Measurements from ENCODE around the gene ST3GAL2. TPM values are rescaled to one million over a fixed set of nuclear protein-coding genes. Genes with fewer than 3 reads are reported as not detected.
A peak's percentile ranks its signal among the peaks of the same experiment; 100 is the strongest.
"Not testable (repeated sequence)": the region's sequence is repeated elsewhere in the genome, so short reads cannot be mapped to it uniquely, and the experiment has no call there.

Gene ST3GAL2
- total RNA-seq, 1 donor from 2014 or later: 24.5 TPM

GRCh38 chr16:70378869-70379493 lies 59.9 kb downstream of the ST3GAL2 start:
- H3K27me3 ChIP-seq (ENCODE audit: control insufficient read depth in 3 of 3, insufficient read depth in 3 of 3, low read length in 3 of 3): no peaks in the 10 kb centered on the region
- H3K9ac ChIP-seq (ENCODE audit: low read depth in 1 of 3, low read length in 3 of 3): no peak overlapping the region
- peaks cover 8 to 16% (median 11%) of the 10 kb centered on the region in 3 donors for H3K36me3 ChIP-seq (ENCODE audit: control insufficient read depth in 3 of 3, insufficient read depth in 3 of 3, low read length in 3 of 3)
- H3K4me1 ChIP-seq (ENCODE audit: control insufficient read depth in 3 of 3, insufficient read depth in 3 of 3, low read length in 3 of 3): peaks cover 19 to 33% (median 19%) of the 10 kb centered on the region in 3 donors
- H3K27ac ChIP-seq (ENCODE audit: low read depth, low read length): no peak overlapping the region
- H3K4me3 ChIP-seq (ENCODE audit: low read length in 3 of 3): no peak overlapping the region
- no peaks in the 10 kb centered on the region for H3K9me3 ChIP-seq (ENCODE audit: control insufficient read depth in 3 of 3, low read length in 3 of 3)

- no peak overlapping the region for H3K27ac ChIP-seq (ENCODE audit: low read depth, low read length)
- no peak overlapping the region for H3K9ac ChIP-seq (ENCODE audit: low read depth in 1 of 3, low read length in 3 of 3)
- no peak overlapping the region for H3K4me3 ChIP-seq (ENCODE audit: low read length in 3 of 3)
- H3K27me3 ChIP-seq (ENCODE audit: control insufficient read depth in 3 of 3, insufficient read depth in 3 of 3, low read length in 3 of 3): no peaks in the 10 kb centered on the region
- no peaks in the 10 kb centered on the region for H3K9me3 ChIP-seq (ENCODE audit: control insufficient read depth in 3 of 3, low read length in 3 of 3)
- peaks cover 6 to 17% (median 14%) of the 10 kb centered on the region in 3 donors for H3K36me3 ChIP-seq (ENCODE audit: control insufficient read depth in 3 of 3, insufficient read depth in 3 of 3, low read length in 3 of 3)
- peaks cover 19 to 33% (median 19%) of the 10 kb centered on the region in 3 donors for H3K4me1 ChIP-seq (ENCODE audit: control insufficient read depth in 3 of 3, insufficient read depth in 3 of 3, low read length in 3 of 3)
Observed at GRCh38 chr16:70377782-70378181, 61.1 kb downstream of the ST3GAL2 start.

- Histone ChIP-seq H3K36me3 (ENCODE audit: control insufficient read depth in 3 of 3, insufficient read depth in 3 of 3, low read length in 3 of 3) (peaks cover 15 to 23% (median 20%) of the 10 kb centered on the region in 3 donors), H3K4me3 (ENCODE audit: low read length in 3 of 3) (no peak overlapping the region), H3K9ac (ENCODE audit: low read depth in 1 of 3, low read length in 3 of 3) (peak overlapping the region in 2 of 3 donors; percentile 3 to 70), H3K27me3 (ENCODE audit: control insufficient read depth in 3 of 3, insufficient read depth in 3 of 3, low read length in 3 of 3) (no peaks in the 10 kb centered on the region), H3K27ac (ENCODE audit: low read depth, low read length) (peak overlapping the region; percentile 51), H3K4me1 (ENCODE audit: control insufficient read depth in 3 of 3, insufficient read depth in 3 of 3, low read length in 3 of 3) (peaks cover 13 to 28% (median 15%) of the 10 kb centered on the region in 3 donors), H3K9me3 (ENCODE audit: control insufficient read depth in 3 of 3, low read length in 3 of 3) (no peaks in the 10 kb centered on the region)
Observed at GRCh38 chr16:70375636-70376611, 63.0 kb downstream of the ST3GAL2 start.

DNA sequence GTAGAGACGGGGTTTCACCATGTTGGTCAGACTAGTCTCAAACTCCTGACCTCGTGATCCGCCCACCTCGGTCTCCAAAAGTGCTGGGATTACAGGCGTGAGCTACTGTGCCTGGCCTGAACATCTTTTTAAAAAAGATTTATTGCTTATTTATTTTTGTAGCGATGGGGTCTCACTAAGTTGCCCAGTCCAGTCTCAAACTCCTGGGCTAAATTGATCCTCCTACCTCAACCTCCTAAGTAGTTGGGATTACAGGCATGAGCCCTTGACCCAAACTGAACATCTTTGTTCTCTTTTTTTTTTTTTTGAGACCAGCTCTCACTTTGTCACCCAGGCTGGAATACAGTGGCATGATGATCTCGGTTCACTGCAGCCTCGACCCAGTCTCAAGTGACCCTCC lies 64.7 kb downstream of the ST3GAL2 start:
- H3K4me3 ChIP-seq (ENCODE audit: low read length in 3 of 3): no peak overlapping the region
- H3K27ac ChIP-seq (ENCODE audit: low read depth, low read length): no peak overlapping the region
- peaks cover 16 to 27% (median 25%) of the 10 kb centered on the region in 3 donors for H3K36me3 ChIP-seq (ENCODE audit: control insufficient read depth in 3 of 3, insufficient read depth in 3 of 3, low read length in 3 of 3)
- no peaks in the 10 kb centered on the region for H3K9me3 ChIP-seq (ENCODE audit: control insufficient read depth in 3 of 3, low read length in 3 of 3)
- H3K4me1 ChIP-seq (ENCODE audit: control insufficient read depth in 3 of 3, insufficient read depth in 3 of 3, low read length in 3 of 3): peaks cover 10 to 16% (median 11%) of the 10 kb centered on the region in 3 donors
- no peak overlapping the region for H3K9ac ChIP-seq (ENCODE audit: low read depth in 1 of 3, low read length in 3 of 3)
- H3K27me3 ChIP-seq (ENCODE audit: control insufficient read depth in 3 of 3, insufficient read depth in 3 of 3, low read length in 3 of 3): no peaks in the 10 kb centered on the region

- Histone ChIP-seq H3K27ac (ENCODE audit: low read depth, low read length) (no peak overlapping the region), H3K9me3 (ENCODE audit: control insufficient read depth in 3 of 3, low read length in 3 of 3) (no peaks in the 10 kb centered on the region), H3K36me3 (ENCODE audit: control insufficient read depth in 3 of 3, insufficient read depth in 3 of 3, low read length in 3 of 3) (peaks cover 19 to 30% (median 28%) of the 10 kb centered on the region in 3 donors), H3K9ac (ENCODE audit: low read depth in 1 of 3, low read length in 3 of 3) (no peak overlapping the region), H3K27me3 (ENCODE audit: control insufficient read depth in 3 of 3, insufficient read depth in 3 of 3, low read length in 3 of 3) (no peaks in the 10 kb centered on the region), H3K4me3 (ENCODE audit: low read length in 3 of 3) (no peak overlapping the region), H3K4me1 (ENCODE audit: control insufficient read depth in 3 of 3, insufficient read depth in 3 of 3, low read length in 3 of 3) (peaks cover 10 to 13% (median 10%) of the 10 kb centered on the region in 3 donors)
Observed at GRCh38 chr16:70372921-70373728, 65.8 kb downstream of the ST3GAL2 start.

DNA sequence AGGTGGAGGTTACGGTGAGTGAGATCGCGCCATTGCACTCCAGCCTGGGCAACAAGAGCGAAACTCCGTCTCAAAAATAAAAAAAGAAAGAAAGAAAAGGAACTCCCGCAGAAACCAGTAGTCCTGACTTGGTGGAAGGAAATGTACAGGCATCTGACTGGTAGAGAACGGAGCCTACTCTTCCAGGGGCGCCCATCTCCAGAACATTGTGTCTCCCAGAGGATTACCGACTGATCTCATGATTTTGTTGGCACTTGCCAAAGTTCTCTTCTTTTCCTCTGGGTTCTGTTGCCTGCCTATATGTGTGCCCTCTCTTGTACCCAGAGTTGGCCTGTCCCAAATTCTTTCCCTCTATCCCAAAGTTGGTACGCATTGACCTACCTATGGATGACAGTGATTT lies 68.0 kb downstream of the ST3GAL2 start:
- Histone ChIP-seq H3K4me1 (ENCODE audit: control insufficient read depth in 3 of 3, insufficient read depth in 3 of 3, low read length in 3 of 3) (peaks cover 5 to 9% (median 8%) of the 10 kb centered on the region in 3 donors), H3K9me3 (ENCODE audit: control insufficient read depth in 3 of 3, low read length in 3 of 3) (no peaks in the 10 kb centered on the region), H3K4me3 (ENCODE audit: low read length in 3 of 3) (no peak overlapping the region), H3K27me3 (ENCODE audit: control insufficient read depth in 3 of 3, insufficient read depth in 3 of 3, low read length in 3 of 3) (no peaks in the 10 kb centered on the region), H3K27ac (ENCODE audit: low read depth, low read length) (no peak overlapping the region), H3K9ac (ENCODE audit: low read depth in 1 of 3, low read length in 3 of 3) (no peak overlapping the region), H3K36me3 (ENCODE audit: control insufficient read depth in 3 of 3, insufficient read depth in 3 of 3, low read length in 3 of 3) (peaks cover 29 to 40% (median 37%) of the 10 kb centered on the region in 3 donors)

- H3K36me3 ChIP-seq (ENCODE audit: control insufficient read depth in 3 of 3, insufficient read depth in 3 of 3, low read length in 3 of 3): peaks cover 36 to 48% (median 43%) of the 10 kb centered on the region in 3 donors
- not testable (repeated sequence) for H3K4me3 ChIP-seq (ENCODE audit: low read length in 3 of 3); H3K9me3 ChIP-seq (ENCODE audit: control insufficient read depth in 3 of 3, low read length in 3 of 3); H3K27me3 ChIP-seq (ENCODE audit: control insufficient read depth in 3 of 3, insufficient read depth in 3 of 3, low read length in 3 of 3); H3K9ac ChIP-seq (ENCODE audit: low read depth in 1 of 3, low read length in 3 of 3); H3K27ac ChIP-seq (ENCODE audit: low read depth, low read length); H3K4me1 ChIP-seq (ENCODE audit: control insufficient read depth in 3 of 3, insufficient read depth in 3 of 3, low read length in 3 of 3)
Observed at GRCh38 chr16:70370145-70370544, 68.8 kb downstream of the ST3GAL2 start.

DNA sequence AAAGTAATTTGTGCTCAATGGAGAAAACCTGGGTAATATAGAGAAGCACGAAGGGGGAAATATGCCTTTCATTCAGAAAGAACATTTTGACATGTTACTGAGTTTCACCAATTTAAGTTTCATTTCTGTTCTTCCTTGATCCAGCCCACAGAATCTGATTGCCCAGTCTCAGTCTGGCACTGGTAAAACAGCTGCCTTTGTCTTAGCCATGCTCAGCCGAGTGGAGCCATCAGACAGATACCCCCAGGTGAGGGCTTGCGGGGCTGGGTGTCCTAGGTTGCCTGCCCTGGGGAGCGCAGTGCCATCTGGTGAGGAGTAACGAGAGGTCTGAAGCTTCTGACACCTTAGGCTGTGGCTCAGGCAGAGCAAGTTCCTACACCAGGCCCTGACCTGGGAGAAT lies 74.5 kb downstream of the ST3GAL2 start:
- Histone ChIP-seq H3K36me3 (ENCODE audit: control insufficient read depth in 3 of 3, insufficient read depth in 3 of 3, low read length in 3 of 3) (peaks cover 55 to 60% (median 58%) of the 10 kb centered on the region in 3 donors), H3K4me3 (ENCODE audit: low read length in 3 of 3) (no peak overlapping the region), H3K27ac (ENCODE audit: low read depth, low read length) (no peak overlapping the region), H3K27me3 (ENCODE audit: control insufficient read depth in 3 of 3, insufficient read depth in 3 of 3, low read length in 3 of 3) (no peaks in the 10 kb centered on the region), H3K9me3 (ENCODE audit: control insufficient read depth in 3 of 3, low read length in 3 of 3) (no peaks in the 10 kb centered on the region), H3K9ac (ENCODE audit: low read depth in 1 of 3, low read length in 3 of 3) (no peak overlapping the region), H3K4me1 (ENCODE audit: control insufficient read depth in 3 of 3, insufficient read depth in 3 of 3, low read length in 3 of 3) (peaks cover 0 to 3% (median 0%) of the 10 kb centered on the region in 3 donors)

DNA sequence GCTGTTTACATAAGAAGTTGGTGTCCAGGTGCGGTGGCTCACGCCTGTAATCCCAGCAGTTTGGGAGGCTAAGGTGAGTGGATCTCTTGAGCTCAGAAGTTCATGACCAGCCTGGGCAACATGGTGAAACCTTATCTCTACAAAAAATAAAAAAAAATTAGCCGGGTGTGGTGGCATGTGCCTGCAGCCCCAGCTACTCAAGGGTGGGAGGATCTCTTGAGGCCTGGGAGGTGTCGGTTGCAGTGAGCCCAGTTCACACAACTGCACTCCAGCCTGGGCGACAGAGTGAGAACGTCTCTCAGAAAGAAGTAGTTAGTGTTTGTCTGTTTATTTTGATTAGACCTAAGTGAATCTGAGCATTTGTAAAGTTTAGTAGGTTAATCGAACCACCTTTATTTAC lies 79.3 kb downstream of the ST3GAL2 start:
- peaks cover 51 to 59% (median 58%) of the 10 kb centered on the region in 3 donors for H3K36me3 ChIP-seq (ENCODE audit: control insufficient read depth in 3 of 3, insufficient read depth in 3 of 3, low read length in 3 of 3)
- H3K27ac ChIP-seq (ENCODE audit: low read depth, low read length): no peak overlapping the region
- peaks cover 0 to 3% (median 0%) of the 10 kb centered on the region in 3 donors for H3K4me1 ChIP-seq (ENCODE audit: control insufficient read depth in 3 of 3, insufficient read depth in 3 of 3, low read length in 3 of 3)
- H3K9me3 ChIP-seq (ENCODE audit: control insufficient read depth in 3 of 3, low read length in 3 of 3): no peaks in the 10 kb centered on the region
- no peak overlapping the region for H3K4me3 ChIP-seq (ENCODE audit: low read length in 3 of 3)
- H3K9ac ChIP-seq (ENCODE audit: low read depth in 1 of 3, low read length in 3 of 3): no peak overlapping the region
- no peaks in the 10 kb centered on the region for H3K27me3 ChIP-seq (ENCODE audit: control insufficient read depth in 3 of 3, insufficient read depth in 3 of 3, low read length in 3 of 3)
